ENCODE measurements around the gene TSPAN11.
"Not testable (repeated sequence)": the region's sequence is repeated elsewhere in the genome, so short reads cannot be mapped to it uniquely, and the experiment has no call there.

TSPAN11 gene

GRCh38 chr12:31009976-31010375 lies 83.4 kb downstream of the TSPAN11 start:
- no peak for ATAC-seq
- TF ChIP-seq ZNF70 (CRISPR knock-in tag; IDR thresholded peaks at IDR 0.05) = no peak
- no peak for TF ChIP-seq BACH2 (CRISPR knock-in tag; IDR thresholded peaks at IDR 0.05; ENCODE audit: borderline replicate concordance)
- TF ChIP-seq TCF4 (CRISPR knock-in tag; IDR thresholded peaks at IDR 0.05; ENCODE audit: borderline replicate concordance) = no peak
- TF ChIP-seq OSR1 (CRISPR knock-in tag; IDR thresholded peaks at IDR 0.05) = no peak
- no peak for TF ChIP-seq GLIS3 (CRISPR knock-in tag; IDR thresholded peaks at IDR 0.05)
- TF ChIP-seq ESRRG (CRISPR knock-in tag; IDR thresholded peaks at IDR 0.05) = no peak
- no peak for TF ChIP-seq PPARA (CRISPR knock-in tag; IDR thresholded peaks at IDR 0.05; ENCODE audit: borderline replicate concordance)
- TF ChIP-seq ARNTL (CRISPR knock-in tag; IDR thresholded peaks at IDR 0.05; ENCODE audit: borderline replicate concordance, low read depth) = no peak
- TF ChIP-seq ZFP3 (CRISPR knock-in tag; IDR thresholded peaks at IDR 0.05) = no peak
- TF ChIP-seq CSRNP3 (CRISPR knock-in tag; IDR thresholded peaks at IDR 0.05) = no peak
- TF ChIP-seq ZNF8 (CRISPR knock-in tag; IDR thresholded peaks at IDR 0.05) = no peak
- TF ChIP-seq CREB5 (CRISPR knock-in tag; IDR thresholded peaks at IDR 0.05; ENCODE audit: low read depth) = no peak
- TF ChIP-seq ZNF565 (CRISPR knock-in tag; conservative IDR thresholded peaks at IDR 0.05; ENCODE audit: low read depth) = no peak
- no peak for TF ChIP-seq ZC3H10 (CRISPR knock-in tag; IDR thresholded peaks at IDR 0.05)
- no peak for TF ChIP-seq TSHZ2 (CRISPR knock-in tag; IDR thresholded peaks at IDR 0.05)
- no peak for TF ChIP-seq TOX (CRISPR knock-in tag; IDR thresholded peaks at IDR 0.05; ENCODE audit: borderline replicate concordance)
- no peak for TF ChIP-seq ISL1 (CRISPR knock-in tag; IDR thresholded peaks at IDR 0.05)
- TF ChIP-seq CSDC2 (CRISPR knock-in tag; IDR thresholded peaks at IDR 0.05) = no peak

GRCh38 chr12:31011336-31011735 lies 84.8 kb downstream of the TSPAN11 start:
- no peak for TF ChIP-seq TSHZ2 (CRISPR knock-in tag; IDR thresholded peaks at IDR 0.05)
- TF ChIP-seq GLIS3 (CRISPR knock-in tag; IDR thresholded peaks at IDR 0.05) = no peak
- TF ChIP-seq BACH2 (CRISPR knock-in tag; IDR thresholded peaks at IDR 0.05; ENCODE audit: borderline replicate concordance) = no peak
- no peak for TF ChIP-seq ESRRG (CRISPR knock-in tag; IDR thresholded peaks at IDR 0.05)
- no peak for ATAC-seq

- ATAC-seq = peak; percentile 86
- TF ChIP-seq ISL1 (CRISPR knock-in tag; IDR thresholded peaks at IDR 0.05) (no peak), ESRRG (CRISPR knock-in tag; IDR thresholded peaks at IDR 0.05) (no peak), ZNF8 (CRISPR knock-in tag; IDR thresholded peaks at IDR 0.05) (no peak), CSDC2 (CRISPR knock-in tag; IDR thresholded peaks at IDR 0.05) (no peak), ZNF70 (CRISPR knock-in tag; IDR thresholded peaks at IDR 0.05) (no peak), ZNF565 (CRISPR knock-in tag; conservative IDR thresholded peaks at IDR 0.05; ENCODE audit: low read depth) (no peak), SNAI2 (CRISPR knock-in tag; IDR thresholded peaks at IDR 0.05) (no peak), TCF4 (CRISPR knock-in tag; IDR thresholded peaks at IDR 0.05; ENCODE audit: borderline replicate concordance) (no peak), CSRNP3 (CRISPR knock-in tag; IDR thresholded peaks at IDR 0.05) (no peak)
Measured at GRCh38 chr12:31011746-31012566, 85.4 kb downstream of the TSPAN11 start.

DNA sequence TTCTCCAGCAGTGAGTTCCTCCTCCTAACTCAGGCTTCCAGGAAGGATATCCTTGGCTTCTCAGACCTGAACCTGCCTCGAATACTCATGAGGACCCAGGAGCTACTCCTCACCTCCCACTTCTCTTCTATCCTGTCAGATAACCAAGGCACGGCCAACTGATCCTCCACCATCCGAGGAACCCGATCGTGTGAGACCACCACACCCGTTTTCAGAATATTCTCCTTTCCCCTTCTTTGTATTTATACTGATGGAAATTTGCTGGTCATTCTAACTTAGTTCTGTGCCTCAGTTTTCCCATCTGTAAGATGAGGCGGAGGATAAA lies 86.0 kb downstream of the TSPAN11 start:
- not testable (repeated sequence) for ATAC-seq

Data from SK-N-SH treated with all-trans-retinoic acid at 6 μM for 48 hours (cell line).